SKM-1 treated with dmso at 0.1 percent for 144 hours (cell line): Measurements from ENCODE around the gene DMGDH.
A peak's percentile ranks its signal among the peaks of the same experiment; 100 is the strongest.

Experiments used
- DNase-seq: peaks from one replicate; lab custom pipeline; 2025; ENCODE audit not compliant: unreplicated experiment; lab: John Stamatoyannopoulos, UW

The DMGDH gene

GRCh38 chr5:78979909-78980308, 89.6 kb downstream of the DMGDH start:
- peak; percentile 64 for DNase-seq

- DNase-seq: no peak
Observed at GRCh38 chr5:78979117-78979742, 90.2 kb downstream of the DMGDH start.

- no peak for DNase-seq
Observed at GRCh38 chr5:78975035-78975434, 94.4 kb downstream of the DMGDH start.

GRCh38 chr5:78974601-78975000, 94.9 kb downstream of the DMGDH start:
- DNase-seq: no peak

- DNase-seq: no peak
Observed at GRCh38 chr5:78974011-78974410, 95.5 kb downstream of the DMGDH start.

GRCh38 chr5:78972654-78973428, 96.6 kb downstream of the DMGDH start:
- DNase-seq: no peak

GRCh38 chr5:78971998-78972397, 97.5 kb downstream of the DMGDH start:
- no peak for DNase-seq

GRCh38 chr5:78968781-78969180, 100.7 kb downstream of the DMGDH start:
- DNase-seq: no peak

GRCh38 chr5:78964889-78965288, 104.6 kb downstream of the DMGDH start:
- peak; percentile 16 for DNase-seq

GRCh38 chr5:78961743-78962142, 107.7 kb downstream of the DMGDH start:
- no peak for DNase-seq

GRCh38 chr5:78959767-78960166, 109.7 kb downstream of the DMGDH start:
- DNase-seq: no peak

- DNase-seq: no peak
Observed at GRCh38 chr5:78958672-78959445, 110.6 kb downstream of the DMGDH start.

GRCh38 chr5:78956901-78957300, 112.6 kb downstream of the DMGDH start:
- DNase-seq: no peak

- no peak for DNase-seq
Observed at GRCh38 chr5:78953092-78953800, 116.2 kb downstream of the DMGDH start.
